ENCODE data around the gene GABRB2.

GRCh38 chr5:161580621-161581020 is 34.1 kb upstream of the GABRB2 start:
- no peak for TF ChIP-seq REST (IDR thresholded peaks at IDR 0.05; ENCODE audit: insufficient read depth in 1 of 2, low read depth in 2 of 2, low read length in 1 of 2)
- TF ChIP-seq, protein P1, sequence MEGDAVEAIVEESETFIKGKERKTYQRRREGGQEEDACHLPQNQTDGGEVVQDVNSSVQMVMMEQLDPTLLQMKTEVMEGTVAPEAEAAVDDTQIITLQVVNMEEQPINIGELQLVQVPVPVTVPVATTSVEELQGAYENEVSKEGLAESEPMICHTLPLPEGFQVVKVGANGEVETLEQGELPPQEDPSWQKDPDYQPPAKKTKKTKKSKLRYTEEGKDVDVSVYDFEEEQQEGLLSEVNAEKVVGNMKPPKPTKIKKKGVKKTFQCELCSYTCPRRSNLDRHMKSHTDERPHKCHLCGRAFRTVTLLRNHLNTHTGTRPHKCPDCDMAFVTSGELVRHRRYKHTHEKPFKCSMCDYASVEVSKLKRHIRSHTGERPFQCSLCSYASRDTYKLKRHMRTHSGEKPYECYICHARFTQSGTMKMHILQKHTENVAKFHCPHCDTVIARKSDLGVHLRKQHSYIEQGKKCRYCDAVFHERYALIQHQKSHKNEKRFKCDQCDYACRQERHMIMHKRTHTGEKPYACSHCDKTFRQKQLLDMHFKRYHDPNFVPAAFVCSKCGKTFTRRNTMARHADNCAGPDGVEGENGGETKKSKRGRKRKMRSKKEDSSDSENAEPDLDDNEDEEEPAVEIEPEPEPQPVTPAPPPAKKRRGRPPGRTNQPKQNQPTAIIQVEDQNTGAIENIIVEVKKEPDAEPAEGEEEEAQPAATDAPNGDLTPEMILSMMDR (IDR thresholded peaks at IDR 0.05): no peak
- no peak for TF ChIP-seq SIN3A (IDR thresholded peaks at IDR 0.05; ENCODE audit: borderline replicate concordance, insufficient read depth, low read depth, low read length)
- TF ChIP-seq TCF7L2 (IDR thresholded peaks at IDR 0.05; ENCODE audit: low read depth, low read length): no peak

Data from Panc1 (cell line).